GM21528 (cell line): ENCODE data around the gene ADSS2.
"Not testable (repeated sequence)": the region's sequence is repeated elsewhere in the genome, so short reads cannot be mapped to it uniquely, and the experiment has no call there.

Source experiments
- ATAC-seq: cut with Tn5 transposase; IDR thresholded peaks from one replicate; pipeline ENCODE4 v1.9.1; 2021; ENCODE audit warnings: mild to moderate bottlenecking, moderate library complexity; ENCODE audit not compliant: unreplicated experiment, low FRiP score

ADSS2 gene

GRCh38 chr1:244451539-244451950 lies at the start of gene ADSS2:
Gene ADSS2 (minus strand): TSS chr1:244451909. CDS start chr1:244451817, 92 bp downstream.
- peak; percentile 36 for ATAC-seq

- not testable (repeated sequence) for ATAC-seq
Measured at GRCh38 chr1:244500515-244500914, 48.8 kb upstream of the ADSS2 start.

- ATAC-seq: not testable (repeated sequence)
Measured at GRCh38 chr1:244499484-244499883, 47.8 kb upstream of the ADSS2 start.

GRCh38 chr1:244497805-244498204 lies 46.1 kb upstream of the ADSS2 start:
- ATAC-seq: no peak

- no peak for ATAC-seq
Measured at GRCh38 chr1:244496186-244496585, 44.5 kb upstream of the ADSS2 start.

- ATAC-seq: no peak
Measured at GRCh38 chr1:244494653-244495052, 42.9 kb upstream of the ADSS2 start.

- ATAC-seq: not testable (repeated sequence)
Measured at GRCh38 chr1:244484971-244485370, 33.3 kb upstream of the ADSS2 start.

GRCh38 chr1:244473059-244473605 lies 21.4 kb upstream of the ADSS2 start:
- no peak for ATAC-seq

- ATAC-seq: no peak
Measured at GRCh38 chr1:244466724-244467123, 15.0 kb upstream of the ADSS2 start.

- ATAC-seq: peak; percentile 99
Measured at GRCh38 chr1:244461245-244462071, 9.7 kb upstream of the ADSS2 start, which contains the start of gene CATSPERE. Gene CATSPERE (plus strand): TSS chr1:244461273. CDS start chr1:244461430, 157 bp downstream.

- ATAC-seq: no peak
Measured at GRCh38 chr1:244460197-244460596, 8.5 kb upstream of the ADSS2 start.

- no peak for ATAC-seq
Measured at GRCh38 chr1:244458781-244459180, 7.1 kb upstream of the ADSS2 start.

- no peak for ATAC-seq
Measured at GRCh38 chr1:244456586-244456985, 4.9 kb upstream of the ADSS2 start.

GRCh38 chr1:244454412-244454811 lies 2.7 kb upstream of the ADSS2 start:
- ATAC-seq: no peak

GRCh38 chr1:244451951-244452795 lies 464 bp upstream of the ADSS2 start:
- ATAC-seq: peak; percentile 94

- ATAC-seq: peak; percentile 19
Measured at GRCh38 chr1:244450597-244451538, 841 bp downstream of the ADSS2 start.

- ATAC-seq: no peak
Measured at GRCh38 chr1:244449936-244450508, 1.7 kb downstream of the ADSS2 start.

GRCh38 chr1:244448279-244449036 lies 3.3 kb downstream of the ADSS2 start:
- ATAC-seq: no peak

GRCh38 chr1:244447552-244447951 lies 4.2 kb downstream of the ADSS2 start:
- no peak for ATAC-seq
